HFF-Myc (cell line): ENCODE data around the gene NCOR1.
"Not testable (repeated sequence)": the region's sequence is repeated elsewhere in the genome, so short reads cannot be mapped to it uniquely, and the experiment has no call there.

Experiments used
- DNase-seq: peaks from one replicate; pipeline ENCODE4 v3.0.0-alpha.2; 2011; ENCODE audit warnings: low read depth; ENCODE audit errors: extremely low read depth
- H3K4me3 ChIP-seq: replicated peaks from 2 replicates; pipeline ENCODE4 v1.5.1; 2011; ENCODE audit warnings: low read depth, mild to moderate bottlenecking, control low read depth, low read length
- TF ChIP-seq, protein P1 (sequence below): IDR thresholded peaks from 2 replicates; pipeline ENCODE4 v1.5.1; 2012; ENCODE audit warnings: mild to moderate bottlenecking, low read depth, low read length, control low read depth; ENCODE audit errors: missing control alignments

Gene NCOR1

GRCh38 chr17:16199093-16199492 lies 16.2 kb downstream of the NCOR1 start:
- H3K4me3 ChIP-seq, result no peak overlapping the region
- no peak for DNase-seq
- TF ChIP-seq, protein P1, sequence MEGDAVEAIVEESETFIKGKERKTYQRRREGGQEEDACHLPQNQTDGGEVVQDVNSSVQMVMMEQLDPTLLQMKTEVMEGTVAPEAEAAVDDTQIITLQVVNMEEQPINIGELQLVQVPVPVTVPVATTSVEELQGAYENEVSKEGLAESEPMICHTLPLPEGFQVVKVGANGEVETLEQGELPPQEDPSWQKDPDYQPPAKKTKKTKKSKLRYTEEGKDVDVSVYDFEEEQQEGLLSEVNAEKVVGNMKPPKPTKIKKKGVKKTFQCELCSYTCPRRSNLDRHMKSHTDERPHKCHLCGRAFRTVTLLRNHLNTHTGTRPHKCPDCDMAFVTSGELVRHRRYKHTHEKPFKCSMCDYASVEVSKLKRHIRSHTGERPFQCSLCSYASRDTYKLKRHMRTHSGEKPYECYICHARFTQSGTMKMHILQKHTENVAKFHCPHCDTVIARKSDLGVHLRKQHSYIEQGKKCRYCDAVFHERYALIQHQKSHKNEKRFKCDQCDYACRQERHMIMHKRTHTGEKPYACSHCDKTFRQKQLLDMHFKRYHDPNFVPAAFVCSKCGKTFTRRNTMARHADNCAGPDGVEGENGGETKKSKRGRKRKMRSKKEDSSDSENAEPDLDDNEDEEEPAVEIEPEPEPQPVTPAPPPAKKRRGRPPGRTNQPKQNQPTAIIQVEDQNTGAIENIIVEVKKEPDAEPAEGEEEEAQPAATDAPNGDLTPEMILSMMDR, result no peak

GRCh38 chr17:16197276-16197675 lies 18.1 kb downstream of the NCOR1 start:
- TF ChIP-seq, protein P1, result no peak
- H3K4me3 ChIP-seq, result no peak overlapping the region
- DNase-seq, result no peak

DNA sequence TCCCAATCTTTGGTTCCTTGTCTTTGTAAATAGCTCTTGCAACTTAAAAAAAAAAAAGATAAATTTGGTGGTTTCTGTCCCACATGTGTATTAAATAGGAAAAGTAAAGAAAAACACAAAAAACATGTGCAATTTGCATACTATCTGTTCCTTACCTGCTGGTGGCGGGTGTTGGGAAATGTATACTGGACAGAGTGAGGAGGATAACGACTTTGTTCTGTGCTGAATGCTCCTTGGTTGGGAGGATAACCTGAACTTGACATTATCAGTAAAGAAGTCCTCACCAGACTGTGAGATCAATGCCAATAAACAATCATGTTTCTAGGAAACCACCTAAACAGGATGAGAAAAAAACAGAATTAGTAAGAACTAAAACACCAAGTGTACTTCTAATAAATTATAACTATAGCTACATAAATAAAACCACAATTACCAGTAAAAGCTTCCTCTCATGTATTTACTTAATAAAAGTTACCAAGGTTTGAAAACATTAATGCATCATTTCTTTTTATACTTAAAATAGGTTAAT lies 21.0 kb downstream of the NCOR1 start:
- not testable (repeated sequence) for H3K4me3 ChIP-seq, DNase-seq

DNA sequence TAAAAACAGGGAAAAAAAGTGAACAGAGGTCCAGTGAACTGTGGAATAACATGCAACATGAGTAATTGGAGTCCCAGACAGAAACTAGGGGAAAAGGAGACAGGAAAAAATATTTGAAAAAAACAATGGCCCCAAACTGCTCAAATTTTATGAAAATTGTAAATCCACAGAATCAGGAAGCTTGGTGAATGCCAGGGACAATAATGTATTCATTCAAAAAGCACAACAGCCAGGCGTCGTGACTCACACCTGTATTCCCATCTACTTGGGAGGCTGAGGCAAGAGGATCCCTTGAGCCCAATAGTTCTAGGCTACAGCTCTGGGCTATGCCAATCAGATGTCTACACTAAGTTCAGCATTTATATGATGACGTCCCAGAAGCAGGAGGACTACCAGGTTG lies 23.7 kb downstream of the NCOR1 start:
- DNase-seq, result no peak

DNA sequence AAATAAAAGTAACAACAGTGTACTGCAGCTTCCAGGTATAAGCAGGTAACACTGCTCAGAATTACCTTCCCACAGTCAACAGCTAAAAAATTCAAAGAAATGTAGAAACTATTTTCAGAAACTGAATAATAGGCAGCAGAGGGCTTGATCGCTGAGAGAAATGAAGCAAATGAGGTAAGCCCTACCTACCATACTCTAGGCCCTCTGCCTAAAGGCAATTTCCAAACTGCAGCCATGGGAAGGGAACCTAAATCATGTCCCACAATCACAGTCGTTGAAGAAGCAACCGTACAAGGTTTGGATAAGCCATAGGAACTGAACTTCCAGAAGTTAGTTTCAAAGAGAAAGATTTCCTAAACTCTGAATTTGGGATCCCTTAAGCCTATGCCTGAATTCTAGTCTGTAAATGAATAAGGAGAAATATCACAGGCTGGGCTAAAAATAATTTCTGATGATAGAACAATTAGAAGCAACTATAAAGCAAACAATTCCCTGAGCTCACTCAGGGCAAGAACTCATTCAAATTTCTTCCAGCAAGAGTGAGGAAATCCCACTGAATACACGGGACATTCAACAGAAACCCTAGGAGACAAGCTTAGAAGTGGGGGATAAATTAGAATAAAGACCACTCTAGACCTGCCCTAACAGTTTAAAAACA lies 24.5 kb downstream of the NCOR1 start:
- DNase-seq, result no peak
- H3K4me3 ChIP-seq, result no peak overlapping the region
- TF ChIP-seq, protein P1, result no peak

More for the DNA sequence above, 23.7 kb downstream of the NCOR1 start:
- TF ChIP-seq, protein P1, result no peak
- no peak overlapping the region for H3K4me3 ChIP-seq

GRCh38 chr17:16189791-16190348 lies 25.5 kb downstream of the NCOR1 start:
- no peak for DNase-seq
- TF ChIP-seq, protein P1, result no peak
- H3K4me3 ChIP-seq, result no peak overlapping the region

DNA sequence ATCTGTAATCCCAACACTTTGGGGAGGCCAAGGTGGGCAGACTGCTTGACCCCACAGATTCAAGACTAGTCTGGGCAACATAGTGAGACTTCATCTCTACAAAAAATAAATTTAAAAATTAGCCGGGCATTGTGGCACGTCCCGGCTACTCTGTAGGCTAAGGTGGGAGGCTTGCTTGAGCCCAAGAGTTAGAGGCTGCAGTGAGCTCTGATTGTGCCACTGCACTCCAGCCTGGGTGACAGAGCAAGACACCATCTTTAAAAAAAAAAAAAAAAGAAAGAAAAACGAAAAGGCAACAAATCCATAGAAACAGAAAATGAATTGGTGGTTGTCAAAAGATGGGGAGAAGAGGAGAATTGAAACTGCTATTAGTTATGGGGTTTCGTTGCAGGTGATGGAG lies 27.7 kb downstream of the NCOR1 start:
- TF ChIP-seq, protein P1, result no peak
- DNase-seq, result no peak
- H3K4me3 ChIP-seq, result no peak overlapping the region
